ENCODE data around the gene KLHL10. TPM values are rescaled to one million over a fixed set of nuclear protein-coding genes. Genes with fewer than 3 reads are reported as not detected.

Gene KLHL10
- polyA plus RNA-seq, 4 donors = 0.18 to 0.34 (median 0.29) TPM

- no peak for DNase-seq (ENCODE audit: low read depth in 4 of 4, low spot score in 3 of 4)
These were observed 53.8 kb downstream of the KLHL10 start for GRCh38 chr17:41891135-41892020.

GRCh38 chr17:41892021-41892376 is 54.4 kb downstream of the KLHL10 start:
- no peak for DNase-seq (ENCODE audit: low read depth in 4 of 4, low spot score in 3 of 4)

- no peak for DNase-seq (ENCODE audit: low read depth in 4 of 4, low spot score in 3 of 4)
These were observed 55.8 kb downstream of the KLHL10 start for GRCh38 chr17:41893384-41893783.

GRCh38 chr17:41894791-41895331 is 57.2 kb downstream of the KLHL10 start:
- no peak for DNase-seq (ENCODE audit: low read depth in 4 of 4, low spot score in 3 of 4)

DNA sequence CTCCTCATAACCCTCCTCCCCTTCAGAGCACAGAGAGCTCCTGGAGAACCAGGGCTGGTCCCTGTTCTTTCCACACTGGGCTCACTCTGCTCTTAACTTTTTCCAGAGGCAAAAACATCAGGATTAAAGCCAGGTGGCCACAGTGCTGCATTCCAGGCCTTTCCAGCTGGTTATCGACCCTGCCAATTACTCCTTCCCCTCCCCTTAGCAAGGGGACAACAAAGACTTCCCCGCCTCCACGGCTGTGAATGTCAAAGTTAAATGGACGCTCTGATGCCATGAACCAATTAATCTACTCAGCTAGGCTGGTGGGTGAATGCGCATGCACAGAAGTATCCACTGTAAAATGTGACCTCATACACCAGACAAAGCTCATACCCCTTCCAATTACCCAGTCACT is 58.0 kb downstream of the KLHL10 start:
- DNase-seq (ENCODE audit: low read depth in 4 of 4, low spot score in 3 of 4) = no peak

DNA sequence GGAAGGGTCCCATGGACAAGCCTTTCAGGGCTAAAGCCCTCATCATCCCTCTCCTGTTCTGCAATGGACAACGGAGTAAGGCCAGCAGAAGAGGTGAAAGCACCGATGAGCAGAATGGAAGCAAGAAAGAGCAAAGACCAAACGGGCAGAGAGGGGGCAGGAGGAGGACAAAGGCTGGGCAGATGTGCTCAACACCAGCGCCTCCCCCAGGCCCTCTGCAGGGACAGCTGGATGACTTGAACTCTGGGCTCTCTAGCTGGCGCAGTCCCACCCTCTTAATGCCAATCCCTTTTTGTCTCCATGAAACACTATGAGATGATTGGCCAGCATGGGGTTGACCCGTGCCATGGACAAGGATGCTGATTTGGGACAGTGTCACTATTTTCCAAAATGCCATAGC is 59.1 kb downstream of the KLHL10 start:
- no peak for DNase-seq (ENCODE audit: low read depth in 4 of 4, low spot score in 3 of 4)

Other genes with a start within 250 kb of the KLHL10 start
- gene KRT16, start 225.1 kb upstream of the KLHL10 start, polyA plus RNA-seq (ENCODE audit: insufficient read length in 4 of 4) = under 1 TPM in 1 of 4 donors, not detected in 3; 0.09 TPM
- 1 to 10 TPM; 1.2 to 4.0 (median 1.9) TPM for gene KRT17, start 213.2 kb upstream of the KLHL10 start, polyA plus RNA-seq (ENCODE audit: insufficient read length in 4 of 4)
- gene EIF1, start 148.9 kb upstream of the KLHL10 start, polyA plus RNA-seq (ENCODE audit: insufficient read length in 4 of 4) = 100 to 1,000 TPM; 762 to 798 (median 768) TPM
- not detected for gene GAST, start 125.5 kb upstream of the KLHL10 start, polyA plus RNA-seq (ENCODE audit: insufficient read length in 4 of 4)
- gene HAP1, start 103.2 kb upstream of the KLHL10 start, polyA plus RNA-seq (ENCODE audit: insufficient read length in 4 of 4) = 1 to 10 TPM in 1 of 4 donors, under 1 TPM in 3; 0.86 to 1.1 (median 0.94) TPM
- gene JUP, start 51.1 kb upstream of the KLHL10 start, polyA plus RNA-seq (ENCODE audit: insufficient read length in 4 of 4) = 100 to 1,000 TPM; 200 to 246 (median 211) TPM
- 10 to 100 TPM; 35.0 to 47.0 (median 41.4) TPM for gene P3H4, start 25.9 kb upstream of the KLHL10 start, polyA plus RNA-seq (ENCODE audit: insufficient read length in 4 of 4)
- 100 to 1,000 TPM; 142 to 160 (median 146) TPM for gene FKBP10, start 24.8 kb upstream of the KLHL10 start, polyA plus RNA-seq (ENCODE audit: insufficient read length in 4 of 4)
- gene NT5C3B, start 1.6 kb upstream of the KLHL10 start, polyA plus RNA-seq (ENCODE audit: insufficient read length in 4 of 4) = 100 to 1,000 TPM in 2 of 4 donors, 10 to 100 TPM in 2; 93.4 to 124 (median 102) TPM
- 1 to 10 TPM; 7.2 to 9.5 (median 8.7) TPM for gene KLHL11, start 27.6 kb downstream of the KLHL10 start, polyA plus RNA-seq (ENCODE audit: insufficient read length in 4 of 4)
- 10 to 100 TPM; 81.0 to 91.3 (median 91.1) TPM for gene ACLY, start 81.1 kb downstream of the KLHL10 start, polyA plus RNA-seq (ENCODE audit: insufficient read length in 4 of 4)
- 1 to 10 TPM; 5.7 to 7.2 (median 6.3) TPM for gene ODAD4, start 92.8 kb downstream of the KLHL10 start, polyA plus RNA-seq (ENCODE audit: insufficient read length in 4 of 4)
- gene CNP, start 129.0 kb downstream of the KLHL10 start, polyA plus RNA-seq (ENCODE audit: insufficient read length in 4 of 4) = 10 to 100 TPM; 63.0 to 80.3 (median 68.1) TPM
- gene DNAJC7, start 179.6 kb downstream of the KLHL10 start, polyA plus RNA-seq (ENCODE audit: insufficient read length in 4 of 4) = 100 to 1,000 TPM; 134 to 148 (median 138) TPM
- 10 to 100 TPM; 51.2 to 63.5 (median 53.3) TPM for gene NKIRAS2, start 182.3 kb downstream of the KLHL10 start, polyA plus RNA-seq (ENCODE audit: insufficient read length in 4 of 4)
- 1 to 10 TPM; 3.7 to 4.1 (median 3.9) TPM for gene C17orf113, start 212.8 kb downstream of the KLHL10 start, polyA plus RNA-seq (ENCODE audit: insufficient read length in 4 of 4)

Measured in right renal pelvis (tissue), 4 donors.